Measurements from ENCODE around the gene RBFOX2. TPM values are rescaled to one million over a fixed set of nuclear protein-coding genes. Genes with fewer than 3 reads are reported as not detected.

RBFOX2 gene
- total and polyA plus RNA-seq, 2 of the 8 experiments (the other 6 are each of a cell fraction or from before 2014, with no cell fraction given): 121 to 122 TPM

- no peak overlapping the region for H3K23ac ChIP-seq (ENCODE audit: insufficient read length)
These were observed 40.7 kb upstream of the RBFOX2 start for GRCh38 chr22:36069368-36069767.

More at GRCh38 chr22:36069368-36069767, 40.7 kb upstream of the RBFOX2 start:
- H4K91ac ChIP-seq (replicated peaks; ENCODE audit: insufficient read length, low read length): no peak overlapping the region
- no peak overlapping the region for H3K14ac ChIP-seq (ENCODE audit: insufficient read length)
- no peak overlapping the region for H3K4me2 ChIP-seq (ENCODE audit: insufficient read depth in 1 of 2, low read depth in 2 of 2, low read length in 2 of 2)
- no peaks in the 10 kb centered on the region for H3K9me3 ChIP-seq (ENCODE audit: insufficient read depth in 2 of 2, low read depth in 1 of 2, low read length in 1 of 2)
- no peak overlapping the region for H2BK20ac ChIP-seq (ENCODE audit: low read length)
- 83% methylated on average over 10 of the region's 10 CpGs; no CpG with 5 or more reads in 1 of the 2 experiments for WGBS, 2 experiments (ENCODE audit: extremely low coverage in 1 of 2, insufficient coverage in 1 of 2, insufficient read length in 1 of 2, insufficient replicate concordance in 2 of 2, low coverage in 1 of 2, low lambda C conversion rate in 2 of 2, missing lambda C conversion rate in 1 of 2)
- no peak overlapping the region for H2BK12ac ChIP-seq (ENCODE audit: low read depth, low read length)
- H3K27me3 ChIP-seq (replicated peaks in 1 of 4; ENCODE audit: control insufficient read depth in 3 of 4, extremely low read depth in 1 of 4, insufficient read depth in 3 of 4, low read length in 3 of 4): peaks cover 0 to 4% (median 0%) of the 10 kb centered on the region in 4 experiments; a peak in 1 of 7 replicates
- H3K79me1 ChIP-seq (ENCODE audit: low read depth, low read length): no peaks in the 10 kb centered on the region
- CTCF ChIA-PET (ENCODE audit: partially characterized antibody): interaction anchor here (0.8 to 2.0 kb wide), 4 partner anchors 8 to 226 kb away, joined by 3 to 7 read pairs (median 4); no protein-coding TSS in a partner anchor
- no peak overlapping the region for H2AK5ac ChIP-seq (ENCODE audit: low read depth, low read length)
- no peak overlapping the region for H3K9ac ChIP-seq (replicated peaks in 1 of 4; ENCODE audit: extremely low read depth in 1 of 4, low read depth in 3 of 4, low read length in 3 of 4)
- H3K36me3 ChIP-seq (ENCODE audit: control insufficient read depth in 2 of 4, insufficient read depth in 4 of 4, low read length in 3 of 4): no peaks in the 10 kb centered on the region
- peak overlapping the region; percentile 4; the same call in 1 of the 2 replicates for H2BK15ac ChIP-seq (ENCODE audit: low read length)
- TF ChIP-seq KDM5A (IDR thresholded peaks at IDR 0.05; ENCODE audit: low read length) (no peak), BRCA1 (IDR thresholded peaks at IDR 0.05; ENCODE audit: low read depth, low read length) (no peak), E2F6 (IDR thresholded peaks at IDR 0.05) (peak; percentile 53; the same call in 1 of the 2 replicates), SP1 (IDR thresholded peaks at IDR 0.05; ENCODE audit: low read depth, low read length) (no peak), MAX (IDR thresholded peaks at IDR 0.05) (no peak)
- H2AFZ ChIP-seq (ENCODE audit: low read length): no peak overlapping the region
- no peak for FAIRE-seq
- H2BK5ac ChIP-seq (ENCODE audit: low read depth, low read length): no peak overlapping the region
- no peaks in the 10 kb centered on the region for H3K23me2 ChIP-seq (ENCODE audit: low read depth, low read length)
- no peak overlapping the region for H3K4me3 ChIP-seq (ENCODE audit: extremely low read depth in 1 of 4, insufficient read depth in 2 of 4, low read depth in 3 of 4, low read length in 4 of 4)
- H3K4ac ChIP-seq (replicated peaks; ENCODE audit: insufficient read length, low read depth, low read length): no peak overlapping the region
- no peaks in the 10 kb centered on the region for H4K20me1 ChIP-seq (replicated peaks in 1 of 2; ENCODE audit: control insufficient read depth in 1 of 2, insufficient read depth in 2 of 2, low read length in 2 of 2)
- no peak overlapping the region for H3K27ac ChIP-seq (ENCODE audit: low read depth, low read length)
- no peak overlapping the region for H4K8ac ChIP-seq (ENCODE audit: extremely low read depth, insufficient read depth, low read length)
- peaks cover 0 to 5% (median 3%) of the 10 kb centered on the region in 4 experiments; a peak in 4 of 7 replicates for H3K4me1 ChIP-seq (replicated peaks in 1 of 4; ENCODE audit: control insufficient read depth in 3 of 4, insufficient read depth in 4 of 4, low read length in 3 of 4)
- no peak overlapping the region for H3K18ac ChIP-seq (ENCODE audit: extremely low read depth, low read length)
- no peak overlapping the region for H3K56ac ChIP-seq (replicated peaks; ENCODE audit: insufficient read length, low read depth, low read length)
- no peak for DNase-seq (ENCODE audit: low read depth in 1 of 2, low spot score in 2 of 2)
- POLR2A ChIA-PET (ENCODE audit: partially characterized antibody): interaction anchor here (0.7 kb wide), 1 partner anchor 324 kb away, joined by 3 read pairs; no protein-coding TSS in a partner anchor
- H3K79me2 ChIP-seq (ENCODE audit: control insufficient read depth in 1 of 2, insufficient read depth in 2 of 2, low read length in 2 of 2): no peaks in the 10 kb centered on the region
- no peak overlapping the region for H2BK120ac ChIP-seq (replicated peaks; ENCODE audit: low read depth, low read length)
- no peak overlapping the region for H4K5ac ChIP-seq (ENCODE audit: insufficient read length, low read depth, low read length)

Measured in H1 (cell line).